Testis (tissue), 2 donors: Measurements from ENCODE around the gene ITPKB.

Experiments used
- CTCF ChIP-seq, 3 experiments: fragments of 450-650 bp in 2 of 3; fragments of 200-600 bp in 1 of 3; sonication (generic) in 1 of 3; IDR thresholded peaks; one replicate each; pipeline ENCODE4 v1.5.1; 2016 to 2019; ENCODE audit warnings: antibody characterized with exemption in 3 of 3, mild to moderate bottlenecking in 2 of 3, moderate library complexity in 1 of 3
- POLR2A ChIP-seq: fragments of 450-650 bp; IDR thresholded peaks from one replicate; pipeline ENCODE4 v1.6.1; 2017; ENCODE audit warnings: antibody characterized with exemption, mild to moderate bottlenecking, moderate library complexity

- TF ChIP-seq CTCF (IDR thresholded peaks at IDR 0.05) (no peak), POLR2A (no peak)
These were observed 133.6 kb downstream of the ITPKB start for GRCh38 chr1:226605318-226605950.
